LNCaP clone FGC (cell line): ENCODE measurements around the gene PCDHGA1.
"Not testable (repeated sequence)": the region's sequence is repeated elsewhere in the genome, so short reads cannot be mapped to it uniquely, and the experiment has no call there.

Experiments
- DNase-seq: peaks from one replicate; pipeline ENCODE4 v3.0.0-alpha.2; 2011; ENCODE audit warnings: low read depth
- H3K4me3 ChIP-seq: 2 replicates; pipeline ENCODE4 v1.5.1; 2011; ENCODE audit warnings: mild to moderate bottlenecking, low read depth, low read length, control low read depth
- CTCF ChIP-seq: IDR thresholded peaks from 2 replicates; pipeline ENCODE4 v1.5.1; 2012; ENCODE audit warnings: mild to moderate bottlenecking; ENCODE audit not compliant: control insufficient read depth, insufficient read depth; ENCODE audit errors: extremely low read depth

The PCDHGA1 gene

GRCh38 chr5:141431286-141431685 lies 101.0 kb downstream of the PCDHGA1 start:
- TF ChIP-seq CTCF = no peak
- no peak overlapping the region; the same call in 1 of the 2 replicates for H3K4me3 ChIP-seq
- no peak for DNase-seq

- not testable (repeated sequence) for DNase-seq, H3K4me3 ChIP-seq
Observed at GRCh38 chr5:141432308-141432707, 102.0 kb downstream of the PCDHGA1 start.

- not testable (repeated sequence) for H3K4me3 ChIP-seq, DNase-seq
Observed at GRCh38 chr5:141432726-141433125, 102.4 kb downstream of the PCDHGA1 start.

- no peak for DNase-seq
- no peak overlapping the region for H3K4me3 ChIP-seq
Observed at GRCh38 chr5:141434006-141434405, 103.7 kb downstream of the PCDHGA1 start.

GRCh38 chr5:141437221-141437620 lies 106.9 kb downstream of the PCDHGA1 start:
- TF ChIP-seq CTCF = no peak
- no peak overlapping the region for H3K4me3 ChIP-seq
- no peak for DNase-seq

More at GRCh38 chr5:141434006-141434405, 103.7 kb downstream of the PCDHGA1 start:
- no peak for TF ChIP-seq CTCF

- no peak for DNase-seq
- no peak overlapping the region for H3K4me3 ChIP-seq
- TF ChIP-seq CTCF = no peak
Observed at GRCh38 chr5:141439411-141440141, 109.3 kb downstream of the PCDHGA1 start.

GRCh38 chr5:141440341-141440740 lies 110.0 kb downstream of the PCDHGA1 start:
- TF ChIP-seq CTCF = no peak
- DNase-seq = no peak
- H3K4me3 ChIP-seq = no peak overlapping the region

- DNase-seq = no peak
- H3K4me3 ChIP-seq = no peak overlapping the region
- TF ChIP-seq CTCF = no peak
Observed at GRCh38 chr5:141441571-141442170, 111.4 kb downstream of the PCDHGA1 start.
